Uterus (tissue), 4 donors: Measurements from ENCODE around the gene SPTBN5. TPM values are rescaled to one million over a fixed set of nuclear protein-coding genes. Genes with fewer than 3 reads are reported as not detected.
A peak's percentile ranks its signal among the peaks of the same experiment; 100 is the strongest.

ENCODE experiments used
- DNase-seq, 2 donors: peaks; one replicate each; pipeline ENCODE4 v3.0.0-alpha.2; 2019 to 2020
- H3K27ac ChIP-seq, 2 donors: fragments of 200-600 bp; sonication (generic); 1 replicate in 1 of 2; 2 replicates in 1 of 2; pipeline ENCODE4 v1.5.1; 2016 to 2018
- H3K27me3 ChIP-seq, 2 donors: fragments of 200-600 bp; sonication (generic); one replicate each; pipeline ENCODE4 v1.5.1; 2018 to 2019; ENCODE audit warnings: control low read depth in 1 of 2
- H3K36me3 ChIP-seq, 2 donors: fragments of 200-600 bp; sonication (generic); one replicate each; pipeline ENCODE4 v1.5.1; 2019; ENCODE audit warnings: control low read depth in 1 of 2
- H3K4me1 ChIP-seq, 2 donors: fragments of 200-600 bp; sonication (generic); one replicate each; pipeline ENCODE4 v1.5.1; 2018 to 2019; ENCODE audit warnings: control low read depth in 1 of 2
- H3K4me3 ChIP-seq, 2 donors: fragments of 200-600 bp; sonication (generic); 1 replicate in 1 of 2; 2 replicates in 1 of 2; pipeline ENCODE4 v1.5.1; 2018 to 2019; ENCODE audit warnings: mild to moderate bottlenecking in 1 of 2
- H3K9me3 ChIP-seq, 2 donors: fragments of 200-600 bp; sonication (generic); one replicate each; pipeline ENCODE4 v1.5.1; 2019; ENCODE audit warnings: control low read depth in 1 of 2
- POLR2A ChIP-seq, 2 donors: fragments of 450-650 bp; IDR thresholded peaks; one replicate each; pipeline ENCODE4 v1.6.1; 2016; ENCODE audit warnings: antibody characterized with exemption in 2 of 2, mild to moderate bottlenecking in 1 of 2, moderate library complexity in 1 of 2
- intact Hi-C: fragments of 100-400 bp; cut with DNase I; formaldehyde crosslinking; loops from one replicate; pipeline ENCODE4 v1.15.1; 2023; ENCODE audit warnings: low total_unique reads
- total RNA-seq, 4 donors: library from RNA; depleted of rRNA in 3 of 4; stranded (reverse); fragments of >200 nt in 3 of 4; gene quantifications; one replicate each; pipeline versions ENCODE4 v1.1.0 to v1.2.4, GENCODE V29; 2014 to 2023
- TF ChIP-seq, protein P1 (sequence below), 4 experiments: fragments of 200-600 bp in 2 of 4; fragments of 450-650 bp in 2 of 4; sonication (generic) in 2 of 4; IDR thresholded peaks; one replicate each; pipeline ENCODE4 v1.5.1; 2016 to 2019; ENCODE audit warnings: antibody characterized with exemption in 4 of 4, mild to moderate bottlenecking in 2 of 4, moderate library complexity in 1 of 4
- donor health status: DM: yes; HTN: yes; CAD: no.

The SPTBN5 gene
- total RNA-seq, 4 donors from 2014 or later = 0.51 to 0.76 (median 0.61) TPM; not detected in 1

DNA sequence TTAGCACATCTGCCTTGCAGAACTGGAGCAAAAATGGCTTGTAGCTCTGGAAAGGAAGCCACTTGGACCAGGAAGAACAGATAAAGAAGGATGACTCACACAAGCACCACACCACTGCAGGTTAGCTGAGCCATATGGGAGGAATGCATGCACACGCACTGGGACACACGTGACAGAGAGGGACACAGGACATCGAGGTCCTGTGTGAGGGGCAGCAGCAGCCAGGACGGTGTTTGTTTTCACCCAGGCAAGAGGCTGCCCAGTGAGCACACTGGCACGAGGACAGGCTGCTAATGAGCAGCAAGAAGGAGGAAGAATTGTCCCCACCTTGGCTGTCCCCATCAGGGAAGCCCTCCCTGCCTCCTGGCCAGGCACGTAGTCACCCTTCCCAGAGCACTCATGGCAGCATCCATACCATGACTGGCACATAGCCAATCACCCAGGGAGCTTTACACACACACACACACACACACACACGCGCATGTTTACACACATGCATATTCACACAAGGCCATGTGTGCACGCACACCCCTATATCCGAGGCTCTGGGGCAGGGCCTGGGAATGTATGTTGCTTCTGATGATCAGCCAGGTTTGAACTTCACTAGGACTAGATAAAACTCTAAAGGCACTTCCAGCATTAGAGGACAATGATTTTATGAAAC, 24.0 kb upstream of the SPTBN5 start:
- Histone ChIP-seq H3K36me3 (no peaks in the 10 kb centered on the region), H3K27me3 (no peaks in the 10 kb centered on the region), H3K27ac (peak overlapping the region in 1 of 2 donors; percentile 54), H3K4me1 (no peaks in the 10 kb centered on the region), H3K4me3 (no peak overlapping the region), H3K9me3 (no peaks in the 10 kb centered on the region)
- TF ChIP-seq POLR2A (IDR thresholded peaks at IDR 0.05) = no peak
- TF ChIP-seq, protein P1, sequence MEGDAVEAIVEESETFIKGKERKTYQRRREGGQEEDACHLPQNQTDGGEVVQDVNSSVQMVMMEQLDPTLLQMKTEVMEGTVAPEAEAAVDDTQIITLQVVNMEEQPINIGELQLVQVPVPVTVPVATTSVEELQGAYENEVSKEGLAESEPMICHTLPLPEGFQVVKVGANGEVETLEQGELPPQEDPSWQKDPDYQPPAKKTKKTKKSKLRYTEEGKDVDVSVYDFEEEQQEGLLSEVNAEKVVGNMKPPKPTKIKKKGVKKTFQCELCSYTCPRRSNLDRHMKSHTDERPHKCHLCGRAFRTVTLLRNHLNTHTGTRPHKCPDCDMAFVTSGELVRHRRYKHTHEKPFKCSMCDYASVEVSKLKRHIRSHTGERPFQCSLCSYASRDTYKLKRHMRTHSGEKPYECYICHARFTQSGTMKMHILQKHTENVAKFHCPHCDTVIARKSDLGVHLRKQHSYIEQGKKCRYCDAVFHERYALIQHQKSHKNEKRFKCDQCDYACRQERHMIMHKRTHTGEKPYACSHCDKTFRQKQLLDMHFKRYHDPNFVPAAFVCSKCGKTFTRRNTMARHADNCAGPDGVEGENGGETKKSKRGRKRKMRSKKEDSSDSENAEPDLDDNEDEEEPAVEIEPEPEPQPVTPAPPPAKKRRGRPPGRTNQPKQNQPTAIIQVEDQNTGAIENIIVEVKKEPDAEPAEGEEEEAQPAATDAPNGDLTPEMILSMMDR (IDR thresholded peaks at IDR 0.05) = no peak
- intact Hi-C loops = loop anchor here (10.0 kb wide), 1 partner anchor 63 kb away; no protein-coding TSS in a partner anchor
- no peak for DNase-seq

GRCh38 chr15:41915255-41915994, 21.6 kb upstream of the SPTBN5 start:
- no peaks in the 10 kb centered on the region for H3K27me3 ChIP-seq
- H3K4me1 ChIP-seq = no peaks in the 10 kb centered on the region
- intact Hi-C loops = loop anchor here (10.0 kb wide), 1 partner anchor 61 kb away; no protein-coding TSS in a partner anchor
- no peak overlapping the region for H3K4me3 ChIP-seq
- TF ChIP-seq, protein P1 (IDR thresholded peaks at IDR 0.05) = no peak
- TF ChIP-seq POLR2A (IDR thresholded peaks at IDR 0.05) = no peak
- no peaks in the 10 kb centered on the region for H3K36me3 ChIP-seq
- H3K27ac ChIP-seq = no peak overlapping the region
- no peaks in the 10 kb centered on the region for H3K9me3 ChIP-seq
- no peak for DNase-seq

GRCh38 chr15:41914411-41914810, 20.6 kb upstream of the SPTBN5 start:
- intact Hi-C loops = loop anchor here (10.0 kb wide), 1 partner anchor 60 kb away; no protein-coding TSS in a partner anchor
- no peak overlapping the region for H3K27ac ChIP-seq
- no peak overlapping the region for H3K4me3 ChIP-seq
- no peaks in the 10 kb centered on the region for H3K4me1 ChIP-seq
- no peaks in the 10 kb centered on the region for H3K9me3 ChIP-seq
- TF ChIP-seq POLR2A (IDR thresholded peaks at IDR 0.05) = no peak
- TF ChIP-seq, protein P1 (IDR thresholded peaks at IDR 0.05) = no peak
- H3K27me3 ChIP-seq = no peaks in the 10 kb centered on the region
- no peaks in the 10 kb centered on the region for H3K36me3 ChIP-seq
- DNase-seq = no peak

GRCh38 chr15:41913256-41913655, 19.4 kb upstream of the SPTBN5 start:
- no peak for DNase-seq
- no peaks in the 10 kb centered on the region for H3K9me3 ChIP-seq
- TF ChIP-seq, protein P1 (IDR thresholded peaks at IDR 0.05) = no peak
- no peak for TF ChIP-seq POLR2A (IDR thresholded peaks at IDR 0.05)
- no peak overlapping the region for H3K27ac ChIP-seq
- H3K36me3 ChIP-seq = no peaks in the 10 kb centered on the region
- H3K4me3 ChIP-seq = no peak overlapping the region
- no peaks in the 10 kb centered on the region for H3K4me1 ChIP-seq
- intact Hi-C loops = loop anchor here (10.0 kb wide), 1 partner anchor 58 kb away; no protein-coding TSS in a partner anchor
- H3K27me3 ChIP-seq = no peaks in the 10 kb centered on the region
